ENCODE data around the gene CWC27.

DNA sequence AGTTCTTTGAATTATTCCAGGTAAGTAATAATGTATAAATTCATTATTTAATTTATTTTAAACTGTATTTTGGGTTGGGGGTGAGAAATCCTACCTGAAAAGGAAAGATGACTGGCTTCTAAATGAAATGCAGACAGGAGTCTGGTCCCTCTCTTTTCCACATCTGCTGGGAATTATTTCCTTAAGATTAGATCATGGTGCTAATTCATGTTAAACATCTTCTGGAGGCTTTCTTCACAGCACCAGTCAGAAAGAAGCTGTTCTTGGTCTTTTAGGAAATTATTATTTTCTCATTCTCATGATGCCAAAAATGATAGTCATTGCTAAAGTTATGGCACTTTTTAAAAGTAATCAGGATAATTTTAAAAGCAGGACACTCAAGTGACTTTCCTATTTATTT lies 254.2 kb downstream of the CWC27 start:
- TF ChIP-seq, protein P1, sequence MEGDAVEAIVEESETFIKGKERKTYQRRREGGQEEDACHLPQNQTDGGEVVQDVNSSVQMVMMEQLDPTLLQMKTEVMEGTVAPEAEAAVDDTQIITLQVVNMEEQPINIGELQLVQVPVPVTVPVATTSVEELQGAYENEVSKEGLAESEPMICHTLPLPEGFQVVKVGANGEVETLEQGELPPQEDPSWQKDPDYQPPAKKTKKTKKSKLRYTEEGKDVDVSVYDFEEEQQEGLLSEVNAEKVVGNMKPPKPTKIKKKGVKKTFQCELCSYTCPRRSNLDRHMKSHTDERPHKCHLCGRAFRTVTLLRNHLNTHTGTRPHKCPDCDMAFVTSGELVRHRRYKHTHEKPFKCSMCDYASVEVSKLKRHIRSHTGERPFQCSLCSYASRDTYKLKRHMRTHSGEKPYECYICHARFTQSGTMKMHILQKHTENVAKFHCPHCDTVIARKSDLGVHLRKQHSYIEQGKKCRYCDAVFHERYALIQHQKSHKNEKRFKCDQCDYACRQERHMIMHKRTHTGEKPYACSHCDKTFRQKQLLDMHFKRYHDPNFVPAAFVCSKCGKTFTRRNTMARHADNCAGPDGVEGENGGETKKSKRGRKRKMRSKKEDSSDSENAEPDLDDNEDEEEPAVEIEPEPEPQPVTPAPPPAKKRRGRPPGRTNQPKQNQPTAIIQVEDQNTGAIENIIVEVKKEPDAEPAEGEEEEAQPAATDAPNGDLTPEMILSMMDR (IDR thresholded peaks at IDR 0.05) = no peak
- TF ChIP-seq POLR2A (IDR thresholded peaks at IDR 0.05) = no peak
